Upper lobe of left lung (tissue), 6 donors: ENCODE results near the gene GTF3C5. TPM values are rescaled to one million over a fixed set of nuclear protein-coding genes. Genes with fewer than 3 reads are reported as not detected.

Source experiments
- ATAC-seq, 2 donors: fragments of 200-7000 bp; cut with Tn5 transposase; one replicate each; pipeline ENCODE4 v1.9.1; 2022; ENCODE audit warnings: mild to moderate bottlenecking in 2 of 2, moderate library complexity in 2 of 2; ENCODE audit not compliant: low FRiP score in 2 of 2
- DNase-seq, 2 donors: peaks; one replicate each; pipeline ENCODE4 v3.0.0-alpha.2; 2019 to 2020
- H3K27ac ChIP-seq, 4 donors: fragments of 200-600 bp; sonication (generic); one replicate each; pipeline ENCODE4 v1.5.1; 2016 to 2019
- H3K27me3 ChIP-seq, 4 donors: fragments of 200-600 bp; sonication (generic); one replicate each; pipeline ENCODE4 v1.5.1; 2017 to 2019
- H3K36me3 ChIP-seq, 4 donors: fragments of 200-600 bp; sonication (generic); one replicate each; pipeline ENCODE4 v1.5.1; 2016 to 2019
- H3K4me1 ChIP-seq, 4 donors: fragments of 200-600 bp; sonication (generic); one replicate each; pipeline ENCODE4 v1.5.1; 2018 to 2019
- H3K4me3 ChIP-seq, 4 donors: fragments of 200-600 bp; sonication (generic); one replicate each; pipeline ENCODE4 v1.5.1; 2017 to 2019; ENCODE audit warnings: mild to moderate bottlenecking in 2 of 4, moderate library complexity in 1 of 4
- H3K9me3 ChIP-seq, 4 donors: fragments of 200-600 bp; sonication (generic); one replicate each; pipeline ENCODE4 v1.5.1; 2018 to 2019
- EP300 ChIP-seq, 4 donors: sonication (generic); formaldehyde crosslinking; IDR thresholded peaks; one replicate each; pipeline ENCODE4 v1.5.1; 2017; ENCODE audit warnings: antibody characterized with exemption in 4 of 4, control low read depth in 2 of 4
- POLR2A ChIP-seq, 4 donors: fragments of 450-650 bp; IDR thresholded peaks; one replicate each; pipeline ENCODE4 v1.5.1; 2016 to 2017; ENCODE audit warnings: antibody characterized with exemption in 4 of 4, mild to moderate bottlenecking in 2 of 4
- POLR2AphosphoS5 ChIP-seq, 2 donors: sonication (generic); formaldehyde crosslinking; IDR thresholded peaks; one replicate each; pipeline ENCODE4 v1.5.1; 2017; ENCODE audit warnings: antibody characterized with exemption in 2 of 2
- WGBS, 2 donors: methylation state at CpG; one replicate each; pipeline ENCODE4 v1.1.5; 2017 to 2018; 5-methylcytosine and 5-hydroxymethylcytosine counted together
- total RNA-seq, 6 donors: library from RNA; depleted of rRNA in 4 of 6; stranded (reverse); fragments of >200 nt in 4 of 6; gene quantifications; one replicate each; pipeline versions ENCODE4 v1.1.0 to v1.2.1, GENCODE V29; 2016 to 2021
- TF ChIP-seq, protein P1 (sequence below), 6 experiments: fragments of 450-650 bp in 4 of 6; fragments of 200-600 bp in 2 of 6; sonication (generic) in 2 of 6; IDR thresholded peaks; one replicate each; pipeline ENCODE4 v1.5.1; 2016 to 2019; ENCODE audit warnings: antibody characterized with exemption in 6 of 6
- donor health status: DM: no; HTN: no; CAD: no; lungs with moderate emphysema.
- donor health status: DM: no; HTN: yes; CAD: no; lungs with severe emphysema.

Gene GTF3C5
- total RNA-seq, 6 donors from 2014 or later: 40.9 to 133 (median 49.7) TPM

DNA sequence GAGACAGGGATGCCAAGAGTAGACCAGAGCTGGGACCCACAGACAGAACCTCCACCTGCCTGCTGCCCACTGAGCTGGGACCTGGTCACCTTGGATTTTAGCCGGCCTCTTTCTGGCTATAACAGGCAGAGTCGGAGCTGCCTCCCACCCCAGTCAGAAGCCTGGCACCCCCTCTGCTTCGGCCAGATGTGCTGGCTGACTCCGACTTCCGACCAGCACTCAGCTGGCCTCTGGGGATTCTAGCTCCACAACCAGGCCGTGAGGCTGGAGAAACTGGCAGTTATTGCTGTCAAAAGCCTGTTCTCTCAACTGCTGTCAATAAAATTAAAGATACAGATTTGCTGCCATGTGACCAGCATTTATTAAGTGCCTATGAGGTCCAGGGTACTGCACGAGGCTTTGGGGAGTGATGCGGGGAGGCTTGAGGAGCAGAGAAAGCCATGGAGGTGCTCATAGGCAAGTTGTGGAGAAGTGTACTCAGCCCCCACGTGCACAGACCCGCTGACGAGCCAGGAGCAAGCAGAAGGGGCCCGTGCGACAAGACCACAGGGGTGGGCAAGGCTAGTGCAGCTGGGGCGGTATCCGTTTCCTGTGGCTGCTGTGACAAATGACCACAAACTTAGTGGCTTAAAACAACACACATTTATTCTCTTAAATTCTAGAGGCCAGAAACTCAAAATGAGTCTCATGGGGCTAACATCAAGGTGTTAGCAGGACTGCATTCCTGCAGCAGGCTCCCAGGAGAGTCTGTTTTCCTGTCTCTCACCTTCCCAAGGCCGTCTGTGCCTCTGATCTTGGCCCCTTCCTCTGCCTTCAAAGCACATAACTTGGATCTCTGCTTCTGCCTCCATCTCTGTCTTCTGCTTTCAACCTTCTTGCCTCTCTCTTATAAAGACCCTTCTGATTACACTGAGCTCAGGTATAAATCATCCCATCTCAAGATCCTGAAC, 39.2 kb upstream of the GTF3C5 start:
- ATAC-seq: no peak
- H3K4me3 ChIP-seq: no peak overlapping the region
- no peak overlapping the region for H3K27ac ChIP-seq
- no peaks in the 10 kb centered on the region for H3K9me3 ChIP-seq
- peaks cover 0 to 4% (median 2%) of the 10 kb centered on the region in 4 donors for H3K4me1 ChIP-seq
- TF ChIP-seq POLR2AphosphoS5 (IDR thresholded peaks at IDR 0.05): no peak
- no peak for TF ChIP-seq EP300 (IDR thresholded peaks at IDR 0.05)
- no peak for TF ChIP-seq POLR2A (IDR thresholded peaks at IDR 0.05)
- TF ChIP-seq, protein P1, sequence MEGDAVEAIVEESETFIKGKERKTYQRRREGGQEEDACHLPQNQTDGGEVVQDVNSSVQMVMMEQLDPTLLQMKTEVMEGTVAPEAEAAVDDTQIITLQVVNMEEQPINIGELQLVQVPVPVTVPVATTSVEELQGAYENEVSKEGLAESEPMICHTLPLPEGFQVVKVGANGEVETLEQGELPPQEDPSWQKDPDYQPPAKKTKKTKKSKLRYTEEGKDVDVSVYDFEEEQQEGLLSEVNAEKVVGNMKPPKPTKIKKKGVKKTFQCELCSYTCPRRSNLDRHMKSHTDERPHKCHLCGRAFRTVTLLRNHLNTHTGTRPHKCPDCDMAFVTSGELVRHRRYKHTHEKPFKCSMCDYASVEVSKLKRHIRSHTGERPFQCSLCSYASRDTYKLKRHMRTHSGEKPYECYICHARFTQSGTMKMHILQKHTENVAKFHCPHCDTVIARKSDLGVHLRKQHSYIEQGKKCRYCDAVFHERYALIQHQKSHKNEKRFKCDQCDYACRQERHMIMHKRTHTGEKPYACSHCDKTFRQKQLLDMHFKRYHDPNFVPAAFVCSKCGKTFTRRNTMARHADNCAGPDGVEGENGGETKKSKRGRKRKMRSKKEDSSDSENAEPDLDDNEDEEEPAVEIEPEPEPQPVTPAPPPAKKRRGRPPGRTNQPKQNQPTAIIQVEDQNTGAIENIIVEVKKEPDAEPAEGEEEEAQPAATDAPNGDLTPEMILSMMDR (IDR thresholded peaks at IDR 0.05): no peak
- no peak for DNase-seq
- H3K27me3 ChIP-seq: no peaks in the 10 kb centered on the region
- WGBS, 2 donors: 36 to 44% methylated on average over 5 to 15 of the region's 16 CpGs
- H3K36me3 ChIP-seq: no peaks in the 10 kb centered on the region

DNA sequence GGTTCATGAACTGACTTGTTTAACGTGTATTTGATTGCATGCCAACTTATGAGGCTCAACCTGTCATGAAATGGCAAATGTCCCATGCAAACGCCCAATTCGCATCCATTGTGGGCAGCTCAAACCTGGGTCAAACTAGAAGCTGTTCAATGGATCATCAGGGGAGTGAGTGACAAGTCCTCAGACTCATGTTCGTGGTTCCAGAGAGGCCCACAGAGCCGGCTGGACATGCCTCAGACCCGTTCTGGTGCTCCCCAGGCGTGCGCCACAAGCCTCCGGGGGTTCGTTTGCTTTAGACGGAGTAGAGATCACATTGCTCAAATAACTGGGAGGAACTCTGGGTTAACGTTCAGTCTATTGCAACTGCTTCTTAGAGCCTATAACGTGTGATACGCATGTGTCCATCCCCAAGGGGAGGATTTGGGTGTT, 37.3 kb upstream of the GTF3C5 start:
- TF ChIP-seq POLR2AphosphoS5 (IDR thresholded peaks at IDR 0.05) (no peak), POLR2A (IDR thresholded peaks at IDR 0.05) (no peak), EP300 (IDR thresholded peaks at IDR 0.05) (no peak)
- TF ChIP-seq, protein P1 (IDR thresholded peaks at IDR 0.05): no peak
- WGBS, 2 donors: 49 to 56% methylated on average over 13 to 14 of the region's 14 CpGs
- DNase-seq (peak in 1 of 2 donors; percentile 29), ATAC-seq (no peak)
- H3K9me3 ChIP-seq: no peaks in the 10 kb centered on the region
- H3K4me3 ChIP-seq: no peak overlapping the region
- no peaks in the 10 kb centered on the region for H3K27me3 ChIP-seq
- no peak overlapping the region for H3K27ac ChIP-seq
- H3K36me3 ChIP-seq: no peaks in the 10 kb centered on the region
- peaks cover 0 to 4% (median 2%) of the 10 kb centered on the region in 4 donors for H3K4me1 ChIP-seq

DNA sequence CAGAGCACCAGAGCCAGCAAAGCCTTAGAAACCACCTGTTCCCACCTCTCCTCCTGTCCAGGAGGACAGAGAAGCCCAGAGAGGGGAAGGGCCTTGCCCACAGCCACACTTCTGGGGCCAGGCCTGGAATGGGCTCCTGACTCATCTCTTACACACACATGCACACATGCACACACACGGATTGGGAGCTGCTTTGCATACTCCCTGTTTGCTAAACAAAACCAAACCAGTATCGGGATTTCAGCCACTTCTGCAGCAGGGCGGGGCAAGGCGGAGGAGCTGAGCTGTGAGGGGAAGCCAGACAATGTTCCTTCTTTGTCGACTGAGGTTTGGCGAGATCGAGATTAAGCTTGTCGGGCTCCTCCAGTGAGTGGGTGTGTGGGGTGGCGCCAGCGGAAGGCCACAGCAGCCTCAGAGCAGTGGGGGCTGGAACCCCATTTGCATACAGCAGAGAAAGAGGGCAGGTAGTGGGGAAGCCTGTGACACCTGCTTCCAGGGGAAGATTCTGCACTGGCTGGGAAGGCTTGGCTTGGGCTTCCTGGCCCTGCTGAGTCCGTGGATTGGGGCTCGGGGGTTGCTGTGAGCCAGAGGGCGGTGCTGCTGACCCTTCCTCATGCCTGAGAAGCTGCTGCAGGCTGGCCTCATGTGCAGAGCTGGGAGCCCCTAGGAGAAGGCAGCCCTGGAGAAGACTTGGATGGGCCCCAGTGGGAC, 36.2 kb upstream of the GTF3C5 start:
- Histone ChIP-seq H3K4me3 (no peak overlapping the region), H3K36me3 (no peaks in the 10 kb centered on the region), H3K27ac (no peak overlapping the region), H3K4me1 (peaks cover 0 to 4% (median 2%) of the 10 kb centered on the region in 4 donors), H3K9me3 (no peaks in the 10 kb centered on the region), H3K27me3 (no peaks in the 10 kb centered on the region)
- peak in 1 of 2 donors; percentile 49 for DNase-seq
- TF ChIP-seq EP300 (IDR thresholded peaks at IDR 0.05) (no peak), POLR2AphosphoS5 (IDR thresholded peaks at IDR 0.05) (no peak), POLR2A (IDR thresholded peaks at IDR 0.05) (no peak)
- TF ChIP-seq, protein P1 (IDR thresholded peaks at IDR 0.05): no peak
- 29 to 39% methylated on average over 10 to 13 of the region's 13 CpGs for WGBS, 2 donors
- peak in 1 of 2 donors; percentile 31 for ATAC-seq

DNA sequence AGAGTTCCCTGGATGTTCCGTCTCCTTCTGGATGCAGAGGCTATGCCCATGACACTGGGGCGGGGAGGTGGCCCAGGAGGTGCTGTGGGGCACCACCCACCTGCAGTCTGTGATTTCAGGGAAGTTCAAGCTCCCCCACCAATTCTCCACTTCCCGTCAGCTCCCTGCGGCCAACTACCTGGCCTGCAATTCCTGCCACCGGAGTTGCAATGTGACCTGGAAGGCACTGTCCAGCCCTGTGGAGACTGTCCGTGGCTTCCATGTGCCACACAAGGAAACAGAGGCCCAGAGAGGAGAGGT, 35.7 kb upstream of the GTF3C5 start:
- no peak overlapping the region for H3K27ac ChIP-seq
- no peak overlapping the region for H3K4me3 ChIP-seq
- WGBS, 2 donors: 67 to 97% methylated on average over 1 to 5 of the region's 6 CpGs
- ATAC-seq (no peak), DNase-seq (no peak)
- TF ChIP-seq POLR2AphosphoS5 (IDR thresholded peaks at IDR 0.05) (no peak), POLR2A (IDR thresholded peaks at IDR 0.05) (no peak), EP300 (IDR thresholded peaks at IDR 0.05) (no peak)
- TF ChIP-seq, protein P1 (IDR thresholded peaks at IDR 0.05): no peak
- peaks cover 0 to 4% (median 2%) of the 10 kb centered on the region in 4 donors for H3K4me1 ChIP-seq
- H3K36me3 ChIP-seq: no peaks in the 10 kb centered on the region
- no peaks in the 10 kb centered on the region for H3K27me3 ChIP-seq
- H3K9me3 ChIP-seq: no peaks in the 10 kb centered on the region
